ENCODE results near the gene GFRA1.

Gene GFRA1

DNA sequence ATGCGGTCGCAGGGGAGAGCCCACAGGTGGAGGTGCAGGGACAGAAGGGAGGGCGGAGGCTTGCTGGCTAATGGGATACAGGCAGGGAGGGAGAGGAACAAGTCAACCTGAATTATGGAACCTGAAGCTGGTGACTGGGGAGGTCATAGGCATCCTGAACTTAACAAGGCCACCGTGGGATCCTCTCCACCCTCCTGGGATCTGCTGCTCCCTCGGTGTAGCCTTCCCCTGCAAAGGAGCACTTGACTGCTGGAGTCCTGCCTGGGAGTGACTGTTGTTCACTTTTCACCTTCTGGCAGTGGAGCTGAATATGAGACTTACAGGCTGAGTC is 223.1 kb downstream of the GFRA1 start:
- no peak overlapping the region for H3K4me3 ChIP-seq (ENCODE audit: low read depth, low read length)
- TF ChIP-seq, protein P1, sequence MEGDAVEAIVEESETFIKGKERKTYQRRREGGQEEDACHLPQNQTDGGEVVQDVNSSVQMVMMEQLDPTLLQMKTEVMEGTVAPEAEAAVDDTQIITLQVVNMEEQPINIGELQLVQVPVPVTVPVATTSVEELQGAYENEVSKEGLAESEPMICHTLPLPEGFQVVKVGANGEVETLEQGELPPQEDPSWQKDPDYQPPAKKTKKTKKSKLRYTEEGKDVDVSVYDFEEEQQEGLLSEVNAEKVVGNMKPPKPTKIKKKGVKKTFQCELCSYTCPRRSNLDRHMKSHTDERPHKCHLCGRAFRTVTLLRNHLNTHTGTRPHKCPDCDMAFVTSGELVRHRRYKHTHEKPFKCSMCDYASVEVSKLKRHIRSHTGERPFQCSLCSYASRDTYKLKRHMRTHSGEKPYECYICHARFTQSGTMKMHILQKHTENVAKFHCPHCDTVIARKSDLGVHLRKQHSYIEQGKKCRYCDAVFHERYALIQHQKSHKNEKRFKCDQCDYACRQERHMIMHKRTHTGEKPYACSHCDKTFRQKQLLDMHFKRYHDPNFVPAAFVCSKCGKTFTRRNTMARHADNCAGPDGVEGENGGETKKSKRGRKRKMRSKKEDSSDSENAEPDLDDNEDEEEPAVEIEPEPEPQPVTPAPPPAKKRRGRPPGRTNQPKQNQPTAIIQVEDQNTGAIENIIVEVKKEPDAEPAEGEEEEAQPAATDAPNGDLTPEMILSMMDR (IDR thresholded peaks at IDR 0.05; ENCODE audit: borderline replicate concordance, insufficient read depth, low read depth, low read length): no peak

DNA sequence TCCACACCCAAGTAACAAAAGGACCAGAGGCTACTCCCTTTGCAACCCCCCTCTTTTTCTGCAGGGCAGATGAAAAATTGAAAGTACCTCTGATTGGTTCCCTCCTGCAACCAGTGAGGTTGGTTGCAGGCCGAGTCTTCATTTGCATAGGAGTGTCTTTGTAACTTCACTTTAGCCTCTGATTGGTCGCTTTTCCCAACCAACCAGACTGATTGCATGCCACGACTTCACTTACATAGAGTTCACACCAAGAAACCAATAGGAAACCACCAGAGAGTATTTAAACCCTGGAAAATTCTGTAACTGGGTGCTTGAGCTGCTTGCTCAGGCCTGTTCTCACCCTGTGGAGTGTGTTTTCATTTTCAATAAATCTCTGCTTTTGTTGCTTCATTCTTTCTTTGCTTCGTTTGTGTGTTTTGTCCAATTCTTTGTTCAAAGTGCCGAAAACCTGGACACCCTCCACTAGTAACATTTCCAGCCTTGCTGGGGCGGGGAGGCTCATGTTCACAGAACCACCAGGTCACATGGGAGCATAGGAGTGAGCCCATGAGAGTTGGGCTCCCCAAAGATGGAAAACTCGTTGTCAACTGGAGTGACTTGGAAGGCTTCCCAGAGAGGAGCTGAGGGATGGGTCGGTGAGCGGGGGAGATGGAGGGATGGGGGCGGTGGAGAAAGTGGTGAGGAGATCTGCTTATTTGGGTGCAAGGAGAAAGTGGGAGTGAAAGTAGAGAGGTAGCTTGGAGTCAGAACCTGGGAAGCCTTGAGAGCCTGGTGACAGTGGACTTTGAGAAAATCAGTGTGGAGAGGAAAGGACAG is 223.6 kb downstream of the GFRA1 start:
- H3K4me3 ChIP-seq (ENCODE audit: low read depth, low read length): no peak overlapping the region
- TF ChIP-seq, protein P1 (IDR thresholded peaks at IDR 0.05; ENCODE audit: borderline replicate concordance, insufficient read depth, low read depth, low read length): no peak

DNA sequence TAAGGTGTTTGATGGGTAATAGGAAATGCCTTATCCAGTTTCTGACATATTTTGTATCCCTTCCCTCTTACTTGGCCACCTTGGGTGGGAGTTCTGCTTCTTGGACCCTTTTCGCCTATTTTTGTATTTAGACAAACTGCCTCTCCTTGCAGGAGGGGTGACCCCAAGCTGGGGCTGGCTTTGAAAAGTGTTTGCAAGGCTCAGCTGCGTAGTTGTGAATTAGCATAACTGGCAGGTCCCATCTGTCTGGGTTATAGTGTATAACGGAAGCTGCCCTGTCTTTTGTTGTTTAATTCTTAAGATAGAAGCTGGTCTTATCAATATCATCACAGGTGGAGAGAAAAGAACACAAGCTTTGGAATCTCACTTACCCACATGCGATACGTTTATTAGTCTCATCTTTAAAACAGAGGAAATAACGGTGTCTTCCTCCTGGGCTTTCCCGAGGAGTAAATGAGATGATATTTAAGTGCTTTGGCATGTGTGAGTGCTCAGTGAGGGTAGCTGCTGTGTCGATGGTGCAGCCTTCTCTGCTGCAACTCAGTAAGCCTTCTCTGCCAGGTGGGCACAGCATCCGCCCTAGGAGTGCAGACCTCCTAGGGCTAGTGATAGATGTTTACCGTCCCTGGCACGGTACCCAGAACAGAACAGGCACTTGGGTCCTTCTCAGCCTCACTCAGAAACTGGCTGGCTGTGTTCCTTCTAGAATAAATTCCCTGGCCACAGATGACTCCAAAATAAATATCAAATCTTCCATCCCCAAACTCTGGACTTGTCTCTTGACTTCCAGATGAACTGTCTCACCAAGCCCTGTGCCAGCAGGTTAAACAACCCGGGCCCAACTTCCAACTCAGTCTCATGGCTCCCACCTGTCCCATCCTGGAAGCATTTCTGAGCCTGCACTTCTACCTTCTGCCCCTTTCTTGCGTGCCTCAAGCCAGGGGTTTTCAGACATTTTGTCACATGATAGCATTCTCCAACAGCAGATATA is 227.3 kb downstream of the GFRA1 start:
- TF ChIP-seq, protein P1 (IDR thresholded peaks at IDR 0.05; ENCODE audit: borderline replicate concordance, insufficient read depth, low read depth, low read length): no peak
- H3K4me3 ChIP-seq (ENCODE audit: low read depth, low read length): no peak overlapping the region

DNA sequence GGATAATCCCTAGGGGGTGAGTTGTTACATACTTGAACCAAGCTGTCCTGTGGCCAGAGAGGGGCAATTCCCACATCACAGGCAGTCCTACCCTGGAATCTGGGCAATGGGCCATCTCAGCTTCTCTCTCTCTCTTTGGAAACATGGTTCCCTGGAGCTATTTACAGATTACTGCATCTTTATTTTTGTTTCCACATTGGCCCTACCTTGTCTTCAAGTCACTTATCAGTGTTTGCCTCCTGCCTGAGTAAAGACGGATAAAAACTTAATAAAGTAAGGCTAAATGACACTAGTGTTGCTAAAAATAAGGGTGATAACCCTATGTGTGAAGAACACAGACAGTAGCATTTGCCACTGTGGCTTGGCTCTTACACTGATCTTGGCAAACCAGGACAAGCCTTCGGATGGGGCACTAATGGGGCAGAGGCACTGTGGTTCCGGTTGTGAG is 228.2 kb downstream of the GFRA1 start:
- no peak overlapping the region for H3K4me3 ChIP-seq (ENCODE audit: low read depth, low read length)
- TF ChIP-seq, protein P1 (IDR thresholded peaks at IDR 0.05; ENCODE audit: borderline replicate concordance, insufficient read depth, low read depth, low read length): no peak

DNA sequence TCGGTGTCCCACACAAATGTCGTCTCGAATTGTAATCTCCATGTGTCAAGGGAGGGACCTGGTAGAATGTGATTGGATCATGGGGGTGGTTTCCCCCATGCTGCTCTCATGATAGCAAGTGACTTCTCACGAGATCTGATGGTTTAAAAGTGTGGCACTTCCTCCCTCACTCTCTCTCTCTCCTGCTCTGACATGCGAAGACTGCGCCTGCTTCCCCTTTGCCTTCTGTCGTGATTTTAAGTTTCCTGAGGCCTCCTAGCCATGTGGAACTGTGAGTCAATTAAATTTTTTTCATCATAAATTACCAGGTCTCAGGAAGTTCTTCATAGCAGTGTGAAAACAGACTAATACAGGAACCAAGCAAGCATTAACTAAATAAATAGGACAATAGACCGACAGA is 229.1 kb downstream of the GFRA1 start:
- H3K4me3 ChIP-seq (ENCODE audit: low read depth, low read length): no peak overlapping the region
- TF ChIP-seq, protein P1 (IDR thresholded peaks at IDR 0.05; ENCODE audit: borderline replicate concordance, insufficient read depth, low read depth, low read length): no peak

DNA sequence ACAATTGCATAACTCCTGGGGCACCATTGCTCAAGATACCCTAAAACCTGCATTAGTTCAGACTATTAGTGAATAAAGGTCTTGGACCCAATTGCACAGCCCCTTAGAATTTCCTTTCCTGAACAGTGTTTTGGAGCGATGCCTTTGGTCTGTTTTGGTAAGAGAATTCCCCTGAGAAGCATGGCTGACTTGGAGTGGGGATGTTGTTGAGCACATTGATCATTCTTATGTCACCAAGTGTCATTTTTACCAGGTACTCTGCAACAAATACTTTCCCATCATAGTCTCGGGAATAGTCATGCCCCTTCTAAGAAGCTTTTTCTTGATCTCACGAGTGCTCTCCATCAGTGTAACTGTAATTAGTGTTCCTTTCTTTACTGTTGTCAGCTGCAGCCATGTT is 229.7 kb downstream of the GFRA1 start:
- TF ChIP-seq, protein P1 (IDR thresholded peaks at IDR 0.05; ENCODE audit: borderline replicate concordance, insufficient read depth, low read depth, low read length): no peak
- no peak overlapping the region for H3K4me3 ChIP-seq (ENCODE audit: low read depth, low read length)

All from GM12875 (cell line).